Measurements from ENCODE around the gene MESP2.

The MESP2 gene

DNA sequence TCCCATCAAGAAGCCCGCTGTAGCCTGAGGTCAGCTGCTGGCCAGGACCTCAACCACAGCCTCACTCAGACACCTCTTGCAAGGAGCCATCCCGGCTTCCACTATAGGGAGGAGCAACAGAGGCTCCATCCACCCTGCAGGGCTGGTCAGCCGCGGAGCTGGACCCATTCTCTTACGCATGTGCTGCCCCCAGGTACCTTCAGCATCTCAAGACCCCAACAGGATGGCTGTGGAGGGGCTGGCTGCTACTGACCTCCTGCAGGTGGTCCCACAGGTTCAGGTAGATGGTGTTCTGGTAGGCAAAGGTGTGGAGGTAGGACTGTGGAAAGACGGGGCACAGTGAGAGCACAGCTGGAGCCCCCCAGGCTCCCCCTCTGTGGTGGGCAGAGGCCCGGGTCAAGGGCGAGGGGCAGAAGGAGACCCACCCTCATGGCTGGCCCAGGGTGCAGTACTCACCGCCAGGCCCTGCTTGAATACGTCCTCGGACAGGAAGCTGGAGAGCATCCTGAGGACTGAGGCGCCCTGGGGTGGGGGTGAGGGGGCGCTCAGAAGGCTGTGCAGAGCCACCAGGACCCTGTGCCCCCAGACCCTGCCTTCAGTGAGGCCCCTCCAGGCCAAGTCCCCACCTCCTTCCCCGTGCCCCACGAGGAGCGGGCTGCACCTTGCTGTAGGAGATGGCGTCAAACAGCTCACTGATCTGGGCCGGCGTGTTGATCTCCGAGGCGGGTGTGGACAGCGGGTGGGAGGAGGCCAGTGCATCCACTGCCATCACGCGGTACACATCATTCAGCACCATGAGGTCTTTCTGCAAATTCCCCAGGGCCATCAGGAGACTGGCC, 27.1 kb downstream of the MESP2 start:
- Histone ChIP-seq H3K4me1 (ENCODE audit: control insufficient read depth, insufficient read depth, low read length) (no peaks in the 10 kb centered on the region), H3K9ac (ENCODE audit: low read length in 2 of 2) (no peak overlapping the region), H3K9me3 (ENCODE audit: control insufficient read depth in 2 of 2, low read length in 2 of 2) (no peaks in the 10 kb centered on the region), H3K27me3 (ENCODE audit: control insufficient read depth in 1 of 2, insufficient read depth in 2 of 2, low read length in 2 of 2) (peaks cover 0 to 3% of the 10 kb centered on the region in 2 donors), H3K36me3 (ENCODE audit: control insufficient read depth in 2 of 2, insufficient read depth in 2 of 2, low read length in 2 of 2) (no peaks in the 10 kb centered on the region), H3K27ac (ENCODE audit: low read length) (no peak overlapping the region), H3K4me3 (ENCODE audit: low read length in 2 of 2) (no peak overlapping the region)

DNA sequence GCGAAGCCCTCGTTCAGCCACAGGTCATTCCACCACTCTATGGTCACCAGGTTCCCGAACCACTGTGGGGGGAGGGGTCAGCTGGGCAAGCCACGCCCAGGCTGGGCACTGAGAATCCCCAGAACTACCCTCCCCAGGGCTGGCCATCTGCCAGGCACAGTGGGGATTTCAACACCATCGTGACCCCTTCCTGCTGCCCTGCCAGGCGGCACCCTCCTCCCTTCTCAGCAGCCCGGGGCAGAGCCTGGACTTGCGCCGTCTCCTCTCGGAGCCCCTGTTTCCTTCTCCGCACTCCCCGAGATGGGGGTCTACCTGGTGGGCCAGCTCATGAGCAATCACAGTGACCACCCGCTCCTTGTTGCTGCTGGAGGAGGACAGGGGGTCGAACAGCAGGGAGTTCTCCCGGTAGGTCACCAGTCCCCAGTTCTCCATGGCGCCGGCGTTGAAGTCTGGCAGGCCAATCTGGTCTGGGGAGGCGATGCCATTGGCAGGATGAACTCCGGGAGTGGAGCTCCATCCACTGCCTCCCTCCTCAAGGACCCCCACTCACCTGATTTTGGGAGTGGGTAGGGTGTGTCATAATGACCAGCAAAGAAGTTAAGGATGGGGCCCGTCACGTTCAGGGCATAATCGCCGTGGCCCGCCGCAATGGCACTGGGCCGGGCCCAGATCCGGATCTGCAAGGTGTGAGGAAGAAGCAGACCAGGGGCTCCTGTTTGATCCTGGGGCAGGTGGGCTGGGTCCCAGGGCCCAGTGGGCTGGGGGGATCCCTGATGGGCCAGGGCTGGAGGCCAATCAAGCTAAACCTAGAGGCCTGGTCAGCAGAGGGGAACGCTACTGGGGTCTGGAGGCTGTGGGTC, 28.0 kb downstream of the MESP2 start:
- H3K4me3 ChIP-seq (ENCODE audit: low read length in 2 of 2), result no peak overlapping the region
- H3K27me3 ChIP-seq (ENCODE audit: control insufficient read depth in 1 of 2, insufficient read depth in 2 of 2, low read length in 2 of 2), result peaks cover 0 to 2% of the 10 kb centered on the region in 2 donors
- no peaks in the 10 kb centered on the region for H3K36me3 ChIP-seq (ENCODE audit: control insufficient read depth in 2 of 2, insufficient read depth in 2 of 2, low read length in 2 of 2)
- H3K27ac ChIP-seq (ENCODE audit: low read length), result no peak overlapping the region
- H3K4me1 ChIP-seq (ENCODE audit: control insufficient read depth, insufficient read depth, low read length), result no peaks in the 10 kb centered on the region
- no peaks in the 10 kb centered on the region for H3K9me3 ChIP-seq (ENCODE audit: control insufficient read depth in 2 of 2, low read length in 2 of 2)
- H3K9ac ChIP-seq (ENCODE audit: low read length in 2 of 2), result no peak overlapping the region

DNA sequence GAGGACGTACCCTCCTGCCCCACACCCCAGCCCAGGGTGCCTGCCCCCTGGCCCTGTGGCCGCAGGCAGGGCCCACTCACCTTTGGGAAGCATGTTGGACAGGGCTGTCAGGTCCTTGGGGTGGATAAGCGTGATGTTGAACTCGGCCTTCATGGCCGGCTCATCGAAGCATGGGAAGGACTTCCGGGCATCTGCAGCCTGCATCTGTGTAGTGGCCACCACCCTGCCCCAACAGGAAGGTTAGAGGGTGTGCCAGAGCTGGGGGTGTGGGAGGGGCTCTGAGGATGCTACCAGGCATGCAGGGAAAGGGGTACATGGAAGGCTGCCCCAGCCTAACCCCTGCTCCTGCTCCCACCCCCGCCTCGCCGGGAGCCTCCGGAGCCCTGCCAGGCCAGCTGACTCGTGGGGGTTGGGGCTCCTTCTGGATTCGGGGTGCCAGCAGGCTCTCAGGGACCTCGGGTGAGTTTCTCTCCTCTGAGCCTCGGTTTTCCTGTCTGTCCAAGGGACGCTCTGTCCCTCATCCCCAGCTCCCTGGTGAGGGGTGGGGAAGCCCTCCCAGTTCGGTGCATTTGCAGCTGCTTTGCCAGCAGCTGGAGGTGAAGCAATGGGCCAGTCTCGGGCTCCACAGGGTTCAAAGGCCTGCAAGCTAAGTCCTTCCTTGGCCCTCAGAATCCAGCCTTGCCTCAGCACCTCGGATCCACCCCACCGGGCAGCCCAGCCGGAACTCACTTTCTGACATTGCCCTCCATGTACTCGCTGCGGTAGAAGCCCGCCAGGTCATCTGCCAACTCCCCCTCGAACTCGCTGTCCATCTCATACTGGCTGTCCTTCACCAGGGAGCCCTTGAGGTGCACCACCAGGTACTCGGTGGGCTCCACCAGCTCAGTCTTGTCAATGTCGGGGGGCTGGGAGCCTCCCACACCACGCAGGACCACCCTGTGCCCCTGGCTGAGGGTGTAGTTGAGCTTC, 29.4 kb downstream of the MESP2 start:
- Histone ChIP-seq H3K4me1 (ENCODE audit: control insufficient read depth, insufficient read depth, low read length) (no peaks in the 10 kb centered on the region), H3K4me3 (ENCODE audit: low read length in 2 of 2) (no peak overlapping the region), H3K27ac (ENCODE audit: low read length) (no peak overlapping the region), H3K9ac (ENCODE audit: low read length in 2 of 2) (no peak overlapping the region), H3K27me3 (ENCODE audit: control insufficient read depth in 1 of 2, insufficient read depth in 2 of 2, low read length in 2 of 2) (no peaks in the 10 kb centered on the region), H3K36me3 (ENCODE audit: control insufficient read depth in 2 of 2, insufficient read depth in 2 of 2, low read length in 2 of 2) (no peaks in the 10 kb centered on the region), H3K9me3 (ENCODE audit: control insufficient read depth in 2 of 2, low read length in 2 of 2) (no peaks in the 10 kb centered on the region)

DNA sequence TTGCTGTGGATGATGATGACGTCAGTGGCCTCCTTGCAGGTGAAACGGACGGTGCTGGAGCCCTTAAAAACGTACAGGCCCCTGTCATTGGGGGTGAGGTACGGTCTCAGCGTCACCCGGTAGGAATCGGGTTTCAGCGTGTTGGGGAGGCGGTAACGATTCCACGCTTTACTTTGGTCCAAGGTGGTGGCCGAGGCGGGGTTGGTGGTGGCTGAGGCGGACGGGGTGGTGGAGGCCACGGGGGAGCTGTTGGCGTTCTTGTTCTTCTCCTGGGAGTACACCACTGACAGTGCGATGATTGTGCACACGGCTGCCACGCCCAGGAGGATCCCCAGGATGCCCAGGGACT, 30.1 kb downstream of the MESP2 start:
- no peak overlapping the region for H3K27ac ChIP-seq (ENCODE audit: low read length)

DNA sequence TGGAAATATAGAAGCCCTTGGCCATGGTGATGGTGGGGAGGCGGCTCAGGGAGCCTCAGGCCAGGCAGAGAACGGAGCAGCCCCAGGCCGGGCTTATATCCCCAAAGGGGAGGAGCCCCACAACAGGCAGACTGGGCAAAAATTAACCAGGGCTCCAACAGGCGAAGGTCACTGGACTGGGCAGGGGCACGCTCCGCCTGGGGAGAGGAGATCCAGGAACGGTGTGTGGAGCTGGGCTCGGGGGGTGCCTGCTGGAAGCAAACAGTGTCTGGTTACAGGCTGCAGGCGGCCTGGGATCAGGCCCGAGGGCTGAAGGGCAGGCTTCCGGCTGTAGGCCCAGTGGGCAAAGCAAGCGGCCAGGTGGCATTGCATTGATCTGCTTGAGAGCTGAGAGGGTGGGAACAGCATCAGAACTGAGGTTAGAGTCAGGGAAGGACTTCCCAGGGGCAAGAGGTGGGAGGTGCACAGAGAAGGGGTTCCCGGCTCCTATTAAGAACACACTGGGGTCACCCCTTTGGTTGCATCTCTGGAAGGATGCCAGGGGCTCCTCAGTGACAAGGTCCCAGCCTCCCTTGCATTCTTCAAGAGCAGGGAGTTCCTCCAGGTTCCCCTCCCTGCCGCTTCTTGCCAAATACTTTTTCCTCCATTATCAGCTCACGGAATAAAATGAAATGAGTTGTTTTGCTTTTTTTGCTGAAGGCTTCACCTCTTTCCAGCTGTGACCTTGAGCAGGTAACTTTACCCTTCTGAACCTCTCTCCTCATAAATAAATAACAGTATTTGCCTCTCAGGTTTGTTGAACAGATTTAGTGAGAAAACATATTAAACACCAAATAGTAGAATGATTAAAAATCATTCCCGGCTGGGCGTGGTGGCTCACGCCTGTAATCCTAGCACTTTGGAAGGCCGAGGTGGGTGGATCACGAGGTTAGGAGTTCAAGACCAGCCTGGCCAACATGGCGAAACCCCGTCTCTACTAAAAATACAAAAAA, 30.7 kb downstream of the MESP2 start:
- Histone ChIP-seq H3K4me3 (ENCODE audit: low read length in 2 of 2) (no peak overlapping the region), H3K36me3 (ENCODE audit: control insufficient read depth in 2 of 2, insufficient read depth in 2 of 2, low read length in 2 of 2) (no peaks in the 10 kb centered on the region), H3K4me1 (ENCODE audit: control insufficient read depth, insufficient read depth, low read length) (no peaks in the 10 kb centered on the region), H3K9me3 (ENCODE audit: control insufficient read depth in 2 of 2, low read length in 2 of 2) (no peaks in the 10 kb centered on the region), H3K27me3 (ENCODE audit: control insufficient read depth in 1 of 2, insufficient read depth in 2 of 2, low read length in 2 of 2) (no peaks in the 10 kb centered on the region), H3K9ac (ENCODE audit: low read length in 2 of 2) (no peak overlapping the region), H3K27ac (ENCODE audit: low read length) (no peak overlapping the region)

More for the DNA sequence above, 30.1 kb downstream of the MESP2 start:
- Histone ChIP-seq H3K4me3 (ENCODE audit: low read length in 2 of 2) (no peak overlapping the region), H3K9me3 (ENCODE audit: control insufficient read depth in 2 of 2, low read length in 2 of 2) (no peaks in the 10 kb centered on the region), H3K9ac (ENCODE audit: low read length in 2 of 2) (no peak overlapping the region), H3K4me1 (ENCODE audit: control insufficient read depth, insufficient read depth, low read length) (no peaks in the 10 kb centered on the region), H3K27me3 (ENCODE audit: control insufficient read depth in 1 of 2, insufficient read depth in 2 of 2, low read length in 2 of 2) (no peaks in the 10 kb centered on the region), H3K36me3 (ENCODE audit: control insufficient read depth in 2 of 2, insufficient read depth in 2 of 2, low read length in 2 of 2) (no peaks in the 10 kb centered on the region)

DNA sequence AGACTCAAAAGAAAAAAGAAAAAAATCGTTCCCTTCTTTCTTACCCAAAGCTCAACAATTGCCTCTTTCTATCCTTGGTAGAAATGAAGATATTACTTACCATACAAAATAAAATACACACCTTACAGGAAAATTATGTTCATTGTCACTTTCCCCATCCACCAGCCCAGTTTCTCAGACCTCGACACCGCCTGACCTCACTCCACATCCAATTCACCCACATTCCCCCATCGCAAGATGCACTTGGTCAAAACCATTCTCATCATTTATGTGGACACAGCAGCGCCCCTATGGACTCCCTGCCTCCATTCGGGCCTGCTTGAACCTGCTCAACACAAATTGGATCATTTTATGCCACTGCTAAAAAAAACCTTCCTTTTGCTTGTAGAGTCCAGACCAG, 31.6 kb downstream of the MESP2 start:
- Histone ChIP-seq H3K27ac (ENCODE audit: low read length) (no peak overlapping the region), H3K9me3 (ENCODE audit: control insufficient read depth in 2 of 2, low read length in 2 of 2) (no peaks in the 10 kb centered on the region), H3K36me3 (ENCODE audit: control insufficient read depth in 2 of 2, insufficient read depth in 2 of 2, low read length in 2 of 2) (no peaks in the 10 kb centered on the region), H3K27me3 (ENCODE audit: control insufficient read depth in 1 of 2, insufficient read depth in 2 of 2, low read length in 2 of 2) (no peaks in the 10 kb centered on the region), H3K9ac (ENCODE audit: low read length in 2 of 2) (no peak overlapping the region), H3K4me1 (ENCODE audit: control insufficient read depth, insufficient read depth, low read length) (no peaks in the 10 kb centered on the region), H3K4me3 (ENCODE audit: low read length in 2 of 2) (no peak overlapping the region)

DNA sequence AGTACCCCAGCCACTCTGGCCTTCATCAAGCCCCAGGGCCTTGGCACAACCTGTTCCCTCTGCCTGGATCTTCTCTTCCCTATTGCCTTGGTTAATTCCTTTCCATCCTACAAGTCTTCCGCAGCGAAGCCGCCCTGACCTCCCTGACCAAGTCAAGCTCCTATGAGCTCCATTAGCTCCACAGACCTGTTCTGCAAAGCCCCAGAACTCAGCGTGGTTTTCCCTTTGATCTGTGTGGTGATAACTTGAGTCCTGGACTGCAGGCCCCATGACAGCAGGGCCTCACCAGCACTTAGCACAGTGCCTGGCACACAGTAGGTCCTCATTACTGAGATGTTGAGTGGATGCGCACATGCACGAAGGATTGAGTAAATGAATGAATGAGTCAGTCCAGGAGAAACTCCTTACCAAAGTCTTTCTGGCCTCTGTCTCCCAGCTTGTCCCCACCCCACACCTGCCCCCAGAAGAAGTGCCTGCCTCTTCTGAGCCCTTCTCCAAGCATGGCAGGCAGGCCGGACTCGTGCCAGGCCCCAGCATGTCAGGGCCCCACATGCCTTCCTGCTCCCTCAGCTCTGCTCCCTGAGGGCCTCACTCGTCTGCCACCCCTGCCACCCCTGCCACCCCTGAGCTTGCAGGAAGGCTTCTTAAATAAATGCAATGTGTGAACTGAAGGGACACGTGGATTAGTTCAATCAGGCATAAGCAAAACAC, 32.2 kb downstream of the MESP2 start:
- no peaks in the 10 kb centered on the region for H3K9me3 ChIP-seq (ENCODE audit: control insufficient read depth in 2 of 2, low read length in 2 of 2)
- no peak overlapping the region for H3K9ac ChIP-seq (ENCODE audit: low read length in 2 of 2)
- H3K4me3 ChIP-seq (ENCODE audit: low read length in 2 of 2), result no peak overlapping the region
- no peak overlapping the region for H3K27ac ChIP-seq (ENCODE audit: low read length)
- H3K36me3 ChIP-seq (ENCODE audit: control insufficient read depth in 2 of 2, insufficient read depth in 2 of 2, low read length in 2 of 2), result no peaks in the 10 kb centered on the region
- peaks cover 2% of the 10 kb centered on the region for H3K4me1 ChIP-seq (ENCODE audit: control insufficient read depth, insufficient read depth, low read length)
- H3K27me3 ChIP-seq (ENCODE audit: control insufficient read depth in 1 of 2, insufficient read depth in 2 of 2, low read length in 2 of 2), result peaks cover 0 to 1% of the 10 kb centered on the region in 2 donors

DNA sequence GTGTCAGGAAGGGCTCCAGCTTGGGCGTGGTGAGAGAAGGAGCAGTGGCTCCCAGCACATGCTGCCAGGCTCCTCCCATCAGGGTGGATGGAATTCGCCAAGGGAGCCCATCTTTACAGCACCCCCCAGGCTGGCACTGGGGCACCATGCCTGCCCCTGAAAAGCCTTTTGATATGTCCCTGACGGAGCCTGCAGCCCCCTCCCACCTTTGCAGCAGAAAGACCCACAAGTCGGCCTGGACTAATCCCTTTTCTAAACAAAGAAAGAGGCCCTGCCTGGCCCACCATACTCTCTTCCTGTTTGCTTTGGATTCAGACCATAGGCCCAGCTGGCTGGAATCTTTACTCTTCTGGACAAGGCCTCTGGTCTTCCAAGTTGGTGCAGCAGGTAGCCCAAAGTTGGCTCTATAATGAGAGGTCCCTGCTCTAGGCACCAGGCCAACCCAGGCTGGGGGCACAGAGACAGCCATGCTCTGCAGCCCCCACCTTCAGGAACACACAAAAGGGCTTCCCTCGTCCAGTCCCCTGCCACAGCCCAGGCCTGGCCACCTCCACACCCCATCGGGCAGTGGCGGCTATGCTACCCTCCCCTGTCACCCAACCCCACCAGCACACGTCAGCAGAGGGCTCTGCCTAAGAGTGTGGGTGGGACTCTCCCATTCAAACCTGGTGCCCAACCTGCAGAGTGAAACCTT, 33.1 kb downstream of the MESP2 start:
- H3K4me3 ChIP-seq (ENCODE audit: low read length in 2 of 2), result no peak overlapping the region
- no peaks in the 10 kb centered on the region for H3K36me3 ChIP-seq (ENCODE audit: control insufficient read depth in 2 of 2, insufficient read depth in 2 of 2, low read length in 2 of 2)
- H3K9ac ChIP-seq (ENCODE audit: low read length in 2 of 2), result no peak overlapping the region
- peaks cover 8 to 10% of the 10 kb centered on the region in 2 donors for H3K27me3 ChIP-seq (ENCODE audit: control insufficient read depth in 1 of 2, insufficient read depth in 2 of 2, low read length in 2 of 2)
- peaks cover 3% of the 10 kb centered on the region for H3K4me1 ChIP-seq (ENCODE audit: control insufficient read depth, insufficient read depth, low read length)
- no peaks in the 10 kb centered on the region for H3K9me3 ChIP-seq (ENCODE audit: control insufficient read depth in 2 of 2, low read length in 2 of 2)
- no peak overlapping the region for H3K27ac ChIP-seq (ENCODE audit: low read length)

DNA sequence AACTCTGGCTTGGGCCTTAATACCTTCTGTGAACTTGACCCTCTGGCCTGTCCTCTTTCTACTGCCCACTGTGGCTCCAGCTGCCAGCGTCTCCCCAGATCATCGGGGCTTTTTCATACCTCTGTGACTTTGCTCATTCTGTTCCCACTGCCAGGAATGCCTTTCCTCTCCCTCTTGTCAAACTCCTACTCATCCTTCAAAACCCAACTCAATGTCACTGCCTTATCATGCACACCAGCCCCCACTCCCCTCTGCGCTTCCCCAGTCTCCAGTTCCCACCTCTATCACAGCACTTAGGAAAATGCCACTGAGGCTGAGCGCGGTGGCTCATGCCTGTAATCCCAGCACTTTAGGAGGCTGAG, 33.6 kb downstream of the MESP2 start:
- Histone ChIP-seq H3K9me3 (ENCODE audit: control insufficient read depth in 2 of 2, low read length in 2 of 2) (no peaks in the 10 kb centered on the region), H3K27ac (ENCODE audit: low read length) (no peak overlapping the region), H3K27me3 (ENCODE audit: control insufficient read depth in 1 of 2, insufficient read depth in 2 of 2, low read length in 2 of 2) (peaks cover 10 to 13% of the 10 kb centered on the region in 2 donors), H3K4me1 (ENCODE audit: control insufficient read depth, insufficient read depth, low read length) (peaks cover 5% of the 10 kb centered on the region), H3K4me3 (ENCODE audit: low read length in 2 of 2) (no peak overlapping the region), H3K36me3 (ENCODE audit: control insufficient read depth in 2 of 2, insufficient read depth in 2 of 2, low read length in 2 of 2) (no peaks in the 10 kb centered on the region), H3K9ac (ENCODE audit: low read length in 2 of 2) (no peak overlapping the region)
